H1 (cell line): ENCODE measurements around the gene SPAG8. TPM values are rescaled to one million over a fixed set of nuclear protein-coding genes. Genes with fewer than 3 reads are reported as not detected.

ENCODE experiments used
- CTCF ChIA-PET: fragments of 300-600 bp; sonication (Branson Sonifier 250); formaldehyde crosslinking; loops from one replicate; lab custom pipeline; 2021; ENCODE audit not compliant: partially characterized antibody; lab: Charles Lee
- POLR2A ChIA-PET: fragments of 300-600 bp; sonication (Branson Sonifier 250); formaldehyde crosslinking; loops from one replicate; lab custom pipeline; 2021; ENCODE audit warnings: inconsistent platforms; ENCODE audit not compliant: partially characterized antibody; lab: Charles Lee
- DNase-seq, 2 experiments: peaks; one replicate each; pipeline versions ENCODE4 v3.0.0 to v3.0.0-alpha.2; 2010 to 2022; ENCODE audit warnings: low spot score in 2 of 2, low read depth in 1 of 2, mixed read lengths in 1 of 2
- FAIRE-seq: peaks from 2 replicates; lab custom pipeline; 2011; peaks lifted over from hg19 to GRCh38; lab: Jason Lieb, UNC
- H2AFZ ChIP-seq: 2 replicates; pipeline ENCODE4 v1.8.1; 2012; ENCODE audit warnings: low read length, inconsistent platforms
- H2AK5ac ChIP-seq: 2 replicates; pipeline ENCODE4 v1.6.1; 2013; ENCODE audit warnings: low read depth, low read length
- H2BK120ac ChIP-seq: replicated peaks from 2 replicates; pipeline ENCODE3; 2013; ENCODE audit warnings: low read depth, low read length, inconsistent platforms
- H2BK12ac ChIP-seq: 2 replicates; pipeline ENCODE4 v1.6.1; 2013; ENCODE audit warnings: low read depth, low read length
- H2BK15ac ChIP-seq: 2 replicates; pipeline ENCODE4 v1.6.1; 2013; ENCODE audit warnings: low read length
- H2BK20ac ChIP-seq: 2 replicates; pipeline ENCODE4 v1.6.1; 2013; ENCODE audit warnings: low read length
- H2BK5ac ChIP-seq: 2 replicates; pipeline ENCODE4 v1.6.1; 2013; ENCODE audit warnings: low read depth, low read length
- H3K14ac ChIP-seq: 2 replicates; pipeline ENCODE4 v1.6.1; 2013; ENCODE audit warnings: inconsistent platforms; ENCODE audit not compliant: insufficient read length
- H3K18ac ChIP-seq: 2 replicates; pipeline ENCODE4 v1.6.1; 2013; ENCODE audit warnings: low read length; ENCODE audit errors: extremely low read depth
- H3K23ac ChIP-seq: 2 replicates; pipeline ENCODE4 v1.6.1; 2013; ENCODE audit warnings: inconsistent platforms; ENCODE audit not compliant: insufficient read length
- H3K23me2 ChIP-seq: 2 replicates; pipeline ENCODE4 v1.6.1; 2013; ENCODE audit warnings: low read depth, low read length
- H3K27ac ChIP-seq: 2 replicates; pipeline ENCODE4 v1.6.1; 2011; ENCODE audit warnings: low read depth, low read length, inconsistent platforms
- H3K27me3 ChIP-seq, 4 experiments: replicated peaks in 1 of 4; 1 replicate in 1 of 4; 2 replicates in 3 of 4; pipeline versions ENCODE4 v1.6.1 to v1.8.1; 2011 to 2013; ENCODE audit warnings: low read length in 3 of 4, mild to moderate bottlenecking in 3 of 4, inconsistent platforms in 2 of 4, mixed read lengths in 2 of 4, moderate library complexity in 1 of 4; ENCODE audit not compliant: control insufficient read depth in 3 of 4, insufficient read depth in 3 of 4; ENCODE audit errors: extremely low read depth in 1 of 4
- H3K36me3 ChIP-seq, 4 experiments: 2 replicates each; pipeline versions ENCODE4 v1.6.1 to v1.8.1; 2011 to 2013; ENCODE audit warnings: mild to moderate bottlenecking in 4 of 4, low read length in 3 of 4, moderate library complexity in 2 of 4, control low read depth in 1 of 4, inconsistent platforms in 1 of 4; ENCODE audit not compliant: insufficient read depth in 4 of 4, control insufficient read depth in 2 of 4
- H3K4ac ChIP-seq: replicated peaks from 2 replicates; pipeline ENCODE3; 2013; ENCODE audit warnings: low read length, low read depth, mixed read lengths, inconsistent platforms; ENCODE audit not compliant: insufficient read length
- H3K4me1 ChIP-seq, 4 experiments: replicated peaks in 1 of 4; 1 replicate in 1 of 4; 2 replicates in 3 of 4; pipeline versions ENCODE4 v1.6.1 to v1.8.1; 2011 to 2013; ENCODE audit warnings: low read length in 3 of 4, inconsistent platforms in 2 of 4, mixed read lengths in 1 of 4; ENCODE audit not compliant: insufficient read depth in 4 of 4, control insufficient read depth in 3 of 4
- H3K4me2 ChIP-seq, 2 experiments: 2 replicates each; pipeline versions ENCODE4 v1.6.1 to v1.8.1; 2011 to 2013; ENCODE audit warnings: low read depth in 2 of 2, low read length in 2 of 2, control low read depth in 1 of 2, inconsistent platforms in 1 of 2, mild to moderate bottlenecking in 1 of 2; ENCODE audit not compliant: insufficient read depth in 1 of 2
- H3K4me3 ChIP-seq, 4 experiments: fragments of 200-600, 300-600 bp in 1 of 4; sonication (generic), shearing (Covaris generic), sonication (Bioruptor Twin) in 1 of 4; 2 replicates each; pipeline versions ENCODE4 v1.5.1 to v1.8.1; 2011 to 2016; ENCODE audit warnings: low read length in 4 of 4, low read depth in 3 of 4, control low read depth in 2 of 4, inconsistent platforms in 2 of 4, mild to moderate bottlenecking in 2 of 4, mixed read lengths in 1 of 4, moderate library complexity in 1 of 4; ENCODE audit not compliant: insufficient read depth in 2 of 4; ENCODE audit errors: extremely low read depth in 1 of 4
- H3K56ac ChIP-seq: replicated peaks from 2 replicates; pipeline ENCODE3; 2013; ENCODE audit warnings: low read depth, mild to moderate bottlenecking, mixed read lengths, low read length, inconsistent platforms; ENCODE audit not compliant: insufficient read length
- H3K79me1 ChIP-seq: 2 replicates; pipeline ENCODE4 v1.6.1; 2013; ENCODE audit warnings: low read depth, low read length, control low read depth
- H3K79me2 ChIP-seq, 2 experiments: 2 replicates each; pipeline versions ENCODE4 v1.6.1 to v1.8.1; 2012 to 2013; ENCODE audit warnings: low read length in 2 of 2, mild to moderate bottlenecking in 2 of 2, inconsistent platforms in 1 of 2; ENCODE audit not compliant: insufficient read depth in 2 of 2, control insufficient read depth in 1 of 2
- H3K9ac ChIP-seq, 4 experiments: replicated peaks in 1 of 4; 1 replicate in 1 of 4; 2 replicates in 3 of 4; pipeline versions ENCODE4 v1.6.1 to v1.8.1; 2011 to 2013; ENCODE audit warnings: low read depth in 3 of 4, low read length in 3 of 4, control low read depth in 2 of 4, mild to moderate bottlenecking in 2 of 4, moderate library complexity in 2 of 4, inconsistent platforms in 1 of 4; ENCODE audit errors: extremely low read depth in 1 of 4
- H3K9me3 ChIP-seq, 2 experiments: 2 replicates each; pipeline versions ENCODE4 v1.6.1 to v1.8.1; 2012 to 2013; ENCODE audit warnings: mild to moderate bottlenecking in 2 of 2, moderate library complexity in 2 of 2, control low read depth in 1 of 2, inconsistent platforms in 1 of 2, low read depth in 1 of 2, low read length in 1 of 2, mixed read lengths in 1 of 2; ENCODE audit not compliant: insufficient read depth in 2 of 2
- H4K20me1 ChIP-seq, 2 experiments: replicated peaks in 1 of 2; 2 replicates each; pipeline versions ENCODE3 to v1.8.1; 2011 to 2013; ENCODE audit warnings: inconsistent platforms in 2 of 2, low read length in 2 of 2, mild to moderate bottlenecking in 1 of 2; ENCODE audit not compliant: insufficient read depth in 2 of 2, control insufficient read depth in 1 of 2
- H4K5ac ChIP-seq: 2 replicates; pipeline ENCODE4 v1.6.1; 2013; ENCODE audit warnings: low read length, low read depth, mixed read lengths, inconsistent platforms; ENCODE audit not compliant: insufficient read length
- H4K8ac ChIP-seq: 2 replicates; pipeline ENCODE4 v1.8.0; 2013; ENCODE audit warnings: mild to moderate bottlenecking, moderate library complexity, low read length, inconsistent platforms; ENCODE audit not compliant: insufficient read depth; ENCODE audit errors: extremely low read depth
- H4K91ac ChIP-seq: replicated peaks from 2 replicates; pipeline ENCODE3; 2013; ENCODE audit warnings: low read length, mixed read lengths, inconsistent platforms; ENCODE audit not compliant: insufficient read length
- BCL11A ChIP-seq, 2 experiments: IDR thresholded peaks; one replicate each; pipeline ENCODE4 v1.6.1; 2011; ENCODE audit warnings: low read depth in 2 of 2, low read length in 2 of 2, mild to moderate bottlenecking in 2 of 2
- EP300 ChIP-seq, 2 experiments: IDR thresholded peaks; 1 replicate in 1 of 2; 2 replicates in 1 of 2; pipeline ENCODE4 v1.6.1; 2011 to 2012; ENCODE audit warnings: low read depth in 2 of 2, low read length in 2 of 2, mild to moderate bottlenecking in 2 of 2, borderline replicate concordance in 1 of 2, inconsistent platforms in 1 of 2, moderate library complexity in 1 of 2
- MAFK ChIP-seq: IDR thresholded peaks from 2 replicates; pipeline ENCODE4 v1.6.1; 2012; ENCODE audit warnings: low read depth, mild to moderate bottlenecking, improper control_type of control experiment, low read length
- POU5F1 ChIP-seq: IDR thresholded peaks from 2 replicates; pipeline ENCODE4 v1.6.1; 2011; ENCODE audit warnings: low read depth, mild to moderate bottlenecking, low read length, moderate library complexity
- RAD21 ChIP-seq, 2 experiments: IDR thresholded peaks in 1 of 2; conservative IDR thresholded peaks in 1 of 2; 2 replicates each; pipeline ENCODE4 v1.6.1; 2011; ENCODE audit warnings: low read depth in 2 of 2, low read length in 2 of 2, improper control_type of control experiment in 1 of 2, inconsistent platforms in 1 of 2, mild to moderate bottlenecking in 1 of 2, moderate library complexity in 1 of 2
- RBBP5 ChIP-seq: IDR thresholded peaks from 2 replicates; pipeline ENCODE4 v1.7.1; 2012; ENCODE audit warnings: low read depth, mild to moderate bottlenecking, inconsistent platforms, low read length, moderate library complexity, borderline replicate concordance
- SAP30 ChIP-seq: fragments of 300-600 bp; sonication (generic); IDR thresholded peaks from 2 replicates; pipeline ENCODE4 v1.7.1; 2012; ENCODE audit warnings: low read length, moderate library complexity, mild to moderate bottlenecking, inconsistent platforms; ENCODE audit not compliant: insufficient read depth, insufficient replicate concordance
- TCF12 ChIP-seq: IDR thresholded peaks from 2 replicates; pipeline ENCODE4 v1.6.1; 2011; ENCODE audit warnings: low read depth, mild to moderate bottlenecking, low read length
- WGBS, 2 experiments: shearing (Covaris generic) in 1 of 2; methylation state at CpG; one replicate each; pipeline versions ENCODE4 v1.1.6 to v1.1.7; 2013 to 2015; ENCODE audit warnings: low lambda C conversion rate in 2 of 2, mixed read lengths in 2 of 2, inconsistent platforms in 1 of 2, low coverage in 1 of 2, missing lambda C conversion rate in 1 of 2; ENCODE audit not compliant: insufficient replicate concordance in 2 of 2, insufficient coverage in 1 of 2, insufficient read length in 1 of 2; ENCODE audit errors: extremely low coverage in 1 of 2, missing lambda C conversion rate in 1 of 2; 5-methylcytosine and 5-hydroxymethylcytosine counted together
- polyA plus RNA-seq, 7 experiments: library from polyadenylated mRNA; depleted of rRNA in 3 of 7; stranded (reverse) in 5 of 7; unstranded in 2 of 7; fragments of >200 nt in 5 of 7; fragments of 200-250 nt in 2 of 7; gene quantifications; 1 replicate in 5 of 7; 2 replicates in 1 of 7; 4 replicates in 1 of 7; pipeline versions ENCODE4 v1.2.1 to v1.2.3, GENCODE V29; 2011 to 2013; ENCODE audit warnings: missing spikeins in 2 of 7, mixed read lengths in 2 of 7
- total RNA-seq: library from RNA; stranded (reverse); fragmentation: NEBNext Ultra II Directional; extraction: Animal tissue kit (Norgen Biotek cat#: 25700); gene quantifications from 2 replicates; pipeline ENCODE4 v1.2.1, GENCODE V29; 2021

The SPAG8 gene
- total and polyA plus RNA-seq, 2 of the 8 experiments (the other 6 are each of a cell fraction or from before 2014, with no cell fraction given) = 0.37 to 0.44 TPM

DNA sequence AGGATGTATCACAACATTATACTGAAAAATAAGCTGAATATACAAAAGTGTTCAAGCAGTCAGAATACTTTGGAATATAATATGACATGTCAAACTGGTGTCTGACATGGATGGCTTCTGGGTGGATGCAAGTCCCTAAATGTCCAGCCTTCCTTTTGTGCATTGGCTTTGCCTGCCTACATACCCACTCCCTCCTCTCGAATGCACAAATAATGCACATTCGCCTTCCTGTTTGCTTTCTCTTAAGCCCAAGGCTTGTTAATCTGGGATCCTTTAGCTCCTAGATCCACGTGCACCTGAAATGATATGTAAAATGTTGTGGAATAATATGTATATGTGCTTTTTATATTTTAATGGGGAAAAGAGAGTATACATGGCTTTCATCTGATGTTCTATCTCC, 33.6 kb downstream of the SPAG8 start:
- CTCF ChIA-PET = interaction anchor here (0.7 to 3.0 kb wide), 5 partner anchors 8 to 167 kb away, joined by 3 to 26 read pairs (median 3); no protein-coding TSS in a partner anchor
- H3K18ac ChIP-seq = no peak overlapping the region
- POLR2A ChIA-PET = interaction anchor here (1.0 to 1.1 kb wide), 3 partner anchors 10 to 85 kb away, joined by 3 to 5 read pairs (median 3); no protein-coding TSS in a partner anchor
- no peak for FAIRE-seq
- WGBS, 2 experiments = 91% methylated on average over 3 of the region's 3 CpGs; no CpG with 5 or more reads in 1 of the 2 experiments
- H3K79me1 ChIP-seq = no peaks in the 10 kb centered on the region
- H2BK5ac ChIP-seq = no peak overlapping the region
- H4K5ac ChIP-seq = no peak overlapping the region
- no peaks in the 10 kb centered on the region for H3K23me2 ChIP-seq
- H3K14ac ChIP-seq = no peak overlapping the region
- H3K36me3 ChIP-seq = no peaks in the 10 kb centered on the region
- H3K4me2 ChIP-seq = no peak overlapping the region
- H4K91ac ChIP-seq = no peak overlapping the region
- H3K56ac ChIP-seq = no peak overlapping the region
- H3K27ac ChIP-seq = no peak overlapping the region
- H3K23ac ChIP-seq = no peak overlapping the region
- H4K20me1 ChIP-seq = no peaks in the 10 kb centered on the region
- peaks cover 0 to 6% (median 4%) of the 10 kb centered on the region in 4 experiments; a peak in 6 of 7 replicates for H3K4me1 ChIP-seq
- H3K27me3 ChIP-seq = no peaks in the 10 kb centered on the region
- no peaks in the 10 kb centered on the region for H3K79me2 ChIP-seq
- no peak overlapping the region for H2BK20ac ChIP-seq
- no peak overlapping the region for H4K8ac ChIP-seq
- TF ChIP-seq EP300 (IDR thresholded peaks at IDR 0.05; ENCODE audit: borderline replicate concordance in 1 of 2, low read depth in 2 of 2, low read length in 2 of 2) (no peak), MAFK (no peak), POU5F1 (no peak), TCF12 (no peak), RAD21 (IDR thresholded peaks at IDR 0.05 in 1 of 2, conservative IDR thresholded peaks at IDR 0.05 in 1 of 2; ENCODE audit: low read depth in 2 of 2, low read length in 2 of 2) (no peak), RBBP5 (no peak), SAP30 (no peak), BCL11A (IDR thresholded peaks at IDR 0.05; ENCODE audit: low read depth in 2 of 2, low read length in 2 of 2) (no peak)
- TF ChIP-seq, all 59 proteins: peak for 0
- H2BK12ac ChIP-seq = no peak overlapping the region
- no peak overlapping the region for H3K4me3 ChIP-seq
- no peak overlapping the region for H2BK15ac ChIP-seq
- H3K4ac ChIP-seq = no peak overlapping the region
- no peak overlapping the region for H2AK5ac ChIP-seq
- H3K9ac ChIP-seq = no peak overlapping the region
- H2AFZ ChIP-seq = no peak overlapping the region
- no peaks in the 10 kb centered on the region for H3K9me3 ChIP-seq
- no peak overlapping the region for H2BK120ac ChIP-seq
- DNase-seq = no peak
